Measurements from ENCODE around the gene TLR1.

The TLR1 gene

GRCh38 chr4:38804654-38805295 lies at the start of gene TLR1:
Gene TLR1 (minus strand): TSS chr4:38804791. CDS start chr4:38798831, 5,960 bp downstream.
- Histone ChIP-seq H2AFZ (ENCODE audit: low read depth, low read length) (no peak within 1 kb of the TSS; the same call in 1 of the 2 replicates), H3K4me3 (ENCODE audit: low read length) (peak within 1 kb of the TSS; percentile 62), H3K27ac (ENCODE audit: low read length) (peak within 1 kb of the TSS; percentile 97), H3K79me2 (ENCODE audit: low read length) (peaks cover 13% of the 10 kb centered on the region), H3K4me1 (ENCODE audit: low read length) (peaks cover 40% of the 10 kb centered on the region), H3K36me3 (replicated peaks; ENCODE audit: low read depth, low read length) (peaks cover 34% of the 10 kb centered on the region), H3K4me2 (ENCODE audit: low read length) (peak within 1 kb of the TSS; percentile 81), H3K27me3 (ENCODE audit: low read depth, low read length) (no peaks in the 10 kb centered on the region), H4K20me1 (ENCODE audit: insufficient read depth, low read length) (no peaks in the 10 kb centered on the region), H3K9me3 (ENCODE audit: insufficient read depth, low read length) (peaks cover 29% of the 10 kb centered on the region), H3K9ac (ENCODE audit: low read length) (peak within 1 kb of the TSS; percentile 80)
- no peak for TF ChIP-seq EZH2phosphoT487 (IDR thresholded peaks at IDR 0.05; ENCODE audit: low read depth)
- peak; percentile 58 for TF ChIP-seq CTCF (IDR thresholded peaks at IDR 0.05; ENCODE audit: low read depth, low read length)

GRCh38 chr4:38846015-38846414 lies 41.4 kb upstream of the TLR1 start:
- TF ChIP-seq CTCF (IDR thresholded peaks at IDR 0.05; ENCODE audit: low read depth, low read length) (no peak), EZH2phosphoT487 (IDR thresholded peaks at IDR 0.05; ENCODE audit: low read depth) (no peak)
- Histone ChIP-seq H3K4me2 (ENCODE audit: low read length) (no peak overlapping the region), H3K79me2 (ENCODE audit: low read length) (no peaks in the 10 kb centered on the region), H3K27me3 (ENCODE audit: low read depth, low read length) (no peaks in the 10 kb centered on the region), H3K36me3 (replicated peaks; ENCODE audit: low read depth, low read length) (peaks cover 18% of the 10 kb centered on the region), H3K9ac (ENCODE audit: low read length) (no peak overlapping the region), H3K9me3 (ENCODE audit: insufficient read depth, low read length) (no peaks in the 10 kb centered on the region), H4K20me1 (ENCODE audit: insufficient read depth, low read length) (no peaks in the 10 kb centered on the region), H2AFZ (ENCODE audit: low read depth, low read length) (no peak overlapping the region), H3K4me3 (ENCODE audit: low read length) (no peak overlapping the region), H3K4me1 (ENCODE audit: low read length) (no peaks in the 10 kb centered on the region), H3K27ac (ENCODE audit: low read length) (no peak overlapping the region)

GRCh38 chr4:38842994-38843393 lies 38.4 kb upstream of the TLR1 start:
- Histone ChIP-seq H2AFZ (ENCODE audit: low read depth, low read length) (no peak overlapping the region), H3K9me3 (ENCODE audit: insufficient read depth, low read length) (no peaks in the 10 kb centered on the region), H3K4me2 (ENCODE audit: low read length) (no peak overlapping the region), H4K20me1 (ENCODE audit: insufficient read depth, low read length) (no peaks in the 10 kb centered on the region), H3K4me1 (ENCODE audit: low read length) (no peaks in the 10 kb centered on the region), H3K36me3 (replicated peaks; ENCODE audit: low read depth, low read length) (peaks cover 22% of the 10 kb centered on the region), H3K27me3 (ENCODE audit: low read depth, low read length) (no peaks in the 10 kb centered on the region), H3K4me3 (ENCODE audit: low read length) (no peak overlapping the region), H3K9ac (ENCODE audit: low read length) (no peak overlapping the region), H3K27ac (ENCODE audit: low read length) (no peak overlapping the region), H3K79me2 (ENCODE audit: low read length) (no peaks in the 10 kb centered on the region)
- TF ChIP-seq EZH2phosphoT487 (IDR thresholded peaks at IDR 0.05; ENCODE audit: low read depth) (no peak), CTCF (IDR thresholded peaks at IDR 0.05; ENCODE audit: low read depth, low read length) (no peak)

GRCh38 chr4:38837849-38838248 lies 33.3 kb upstream of the TLR1 start:
- H4K20me1 ChIP-seq (ENCODE audit: insufficient read depth, low read length) = no peaks in the 10 kb centered on the region
- H3K36me3 ChIP-seq (replicated peaks; ENCODE audit: low read depth, low read length) = peaks cover 32% of the 10 kb centered on the region
- H3K4me1 ChIP-seq (ENCODE audit: low read length) = peaks cover 5% of the 10 kb centered on the region; the same call in 1 of the 2 replicates
- no peak for TF ChIP-seq CTCF (IDR thresholded peaks at IDR 0.05; ENCODE audit: low read depth, low read length)
- no peak for TF ChIP-seq EZH2phosphoT487 (IDR thresholded peaks at IDR 0.05; ENCODE audit: low read depth)
- H3K79me2 ChIP-seq (ENCODE audit: low read length) = peaks cover 12% of the 10 kb centered on the region
- no peak overlapping the region for H2AFZ ChIP-seq (ENCODE audit: low read depth, low read length)
- H3K9me3 ChIP-seq (ENCODE audit: insufficient read depth, low read length) = peaks cover 21% of the 10 kb centered on the region; the same call in 1 of the 2 replicates
- no peak overlapping the region for H3K4me2 ChIP-seq (ENCODE audit: low read length)
- no peak overlapping the region for H3K4me3 ChIP-seq (ENCODE audit: low read length)
- H3K9ac ChIP-seq (ENCODE audit: low read length) = no peak overlapping the region
- no peak overlapping the region for H3K27ac ChIP-seq (ENCODE audit: low read length)
- no peaks in the 10 kb centered on the region for H3K27me3 ChIP-seq (ENCODE audit: low read depth, low read length)
